Fibroblast of skin of right quadriceps (primary cell): ENCODE measurements around the gene ZNF562.
A peak's percentile ranks its signal among the peaks of the same experiment; 100 is the strongest.
"Not testable (repeated sequence)": the region's sequence is repeated elsewhere in the genome, so short reads cannot be mapped to it uniquely, and the experiment has no call there.

Source experiments
- DNase-seq: peaks from one replicate; pipeline ENCODE4 v3.0.0-alpha.2; 2013

Gene ZNF562

DNA sequence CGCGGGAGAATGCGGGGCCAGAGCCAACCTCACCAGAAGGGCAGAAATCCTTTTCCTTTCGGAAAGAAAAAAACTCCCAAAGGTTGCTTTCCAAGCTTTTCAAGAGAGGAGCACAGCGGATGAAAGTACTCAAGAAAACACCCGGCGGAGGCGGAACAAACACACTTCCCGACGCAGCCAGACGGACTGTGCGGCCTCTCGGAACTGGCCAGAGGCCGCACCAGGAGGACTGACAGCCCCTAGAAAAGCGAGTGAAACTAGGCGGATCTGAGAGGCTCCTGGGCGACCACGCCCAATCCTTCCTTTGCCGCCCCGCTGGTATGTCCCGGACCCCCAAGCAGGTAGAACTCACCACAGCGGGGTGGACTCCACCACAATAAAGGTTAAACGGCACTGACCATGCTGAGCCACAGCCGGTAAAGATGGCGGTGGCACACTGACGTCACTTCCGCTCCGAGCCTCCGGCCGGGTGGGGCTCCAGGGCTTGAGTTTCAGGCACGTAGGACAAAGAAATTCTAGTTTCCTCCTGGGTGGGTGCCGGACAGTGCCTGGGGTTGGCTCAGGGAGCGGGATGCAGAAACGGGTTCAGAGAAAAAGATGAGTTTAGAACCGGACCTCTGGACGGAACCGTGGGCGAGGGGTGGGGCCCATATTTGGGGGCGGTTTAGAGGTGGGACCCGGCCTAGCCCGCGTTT is at the start of gene ZNF562:
TSS of gene ZNF562 (minus strand) at position 438 of the 695 bp plus-strand sequence. CDS start 14,356 bp downstream, outside the sequence.
- peak; percentile 86 for DNase-seq

DNA sequence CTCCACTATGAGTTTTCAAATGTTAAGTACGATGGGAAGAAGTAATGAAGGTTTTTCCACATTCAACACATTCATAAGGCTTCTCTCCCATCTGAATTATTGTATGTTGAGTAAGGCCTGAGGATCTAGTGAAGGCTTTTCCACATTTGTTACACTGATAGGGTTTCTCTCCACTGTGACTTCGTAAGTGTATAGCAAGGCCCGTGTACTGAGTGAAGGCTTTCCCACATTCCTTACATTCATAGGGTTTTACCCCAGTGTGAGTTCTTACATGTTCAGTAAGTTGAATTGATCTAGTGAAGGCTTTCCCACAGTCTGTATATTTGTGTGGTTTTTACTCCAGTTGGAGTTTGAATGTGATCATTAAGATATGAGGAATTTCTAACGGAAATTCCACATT is 49.3 kb upstream of the ZNF562 start:
- DNase-seq = no peak

DNA sequence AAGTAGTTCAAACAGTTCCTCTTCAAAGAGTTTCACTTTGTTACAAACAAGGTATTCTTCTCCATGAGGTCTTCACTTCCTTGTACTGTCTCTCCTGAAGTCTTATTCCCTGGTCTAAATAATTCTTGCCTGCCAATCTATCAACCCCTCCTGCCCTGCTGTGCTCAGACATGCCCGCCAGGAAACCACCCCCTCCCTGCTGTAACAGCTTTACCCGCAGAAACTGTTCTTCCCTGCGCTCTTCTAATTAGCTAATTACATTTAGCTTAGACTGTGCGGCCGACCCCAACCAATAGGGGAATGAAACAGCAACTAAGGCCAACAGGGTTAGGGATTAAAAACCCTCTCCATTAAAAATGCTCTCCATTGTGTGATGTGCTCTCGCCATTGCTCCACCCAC is 47.0 kb upstream of the ZNF562 start:
- no peak for DNase-seq

DNA sequence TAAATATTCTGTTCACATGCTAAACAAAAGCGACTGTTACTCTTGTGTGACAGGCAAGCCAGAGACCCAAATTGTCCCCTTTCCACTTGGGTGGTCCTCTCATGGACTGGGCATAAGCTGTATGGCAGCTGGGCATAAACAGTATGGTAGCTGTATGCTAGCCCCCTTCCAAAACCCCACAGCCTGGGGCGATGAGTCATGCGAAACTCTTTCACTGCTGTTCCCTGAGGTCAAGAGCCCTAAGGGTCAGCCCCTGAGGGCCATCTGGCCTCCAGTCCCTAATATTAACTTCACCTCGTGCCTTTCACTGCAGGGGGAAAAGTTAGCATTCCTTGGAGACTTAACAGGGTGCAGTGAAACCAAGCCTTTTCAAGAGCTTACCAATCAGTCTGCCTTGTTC is 45.6 kb upstream of the ZNF562 start:
- DNase-seq = no peak

DNA sequence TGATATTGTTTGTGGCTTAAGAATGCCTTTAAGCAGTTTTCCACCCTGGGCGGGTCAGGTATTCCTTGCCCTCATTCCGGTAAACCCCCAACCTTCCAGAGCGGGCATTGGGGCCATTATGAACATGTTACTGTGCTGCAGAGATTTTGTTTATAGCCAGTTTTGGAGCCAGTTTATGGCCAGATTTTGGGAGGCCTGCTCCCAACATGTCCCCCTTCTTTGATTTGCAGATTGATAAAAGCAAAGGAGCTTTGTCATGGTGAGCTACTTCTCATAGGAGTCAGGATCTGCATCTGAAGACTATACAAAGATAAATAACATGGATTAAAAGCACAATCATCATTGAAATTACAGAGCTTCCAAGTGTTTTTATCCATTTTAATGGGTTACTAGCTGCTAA is 36.9 kb upstream of the ZNF562 start:
- DNase-seq = no peak

DNA sequence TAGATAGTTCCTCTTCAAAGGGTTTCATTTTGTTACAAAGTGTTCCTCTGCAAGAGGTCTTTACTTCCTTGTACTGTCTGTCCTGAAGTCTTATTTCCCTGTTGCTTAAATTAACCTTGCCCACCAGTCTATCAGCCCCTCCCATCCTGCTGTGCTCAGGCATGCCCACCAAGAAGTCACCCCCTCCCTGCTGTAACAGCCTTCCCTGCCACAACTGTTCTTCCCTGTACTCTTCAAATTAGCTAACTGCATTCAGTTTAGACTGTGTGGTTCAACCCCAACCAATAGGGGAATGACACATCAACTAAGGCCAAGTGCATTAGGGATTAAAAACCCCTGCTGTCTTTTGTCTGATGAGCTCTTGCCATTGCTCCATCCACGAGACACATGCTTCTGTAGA is 34.4 kb upstream of the ZNF562 start:
- no peak for DNase-seq

DNA sequence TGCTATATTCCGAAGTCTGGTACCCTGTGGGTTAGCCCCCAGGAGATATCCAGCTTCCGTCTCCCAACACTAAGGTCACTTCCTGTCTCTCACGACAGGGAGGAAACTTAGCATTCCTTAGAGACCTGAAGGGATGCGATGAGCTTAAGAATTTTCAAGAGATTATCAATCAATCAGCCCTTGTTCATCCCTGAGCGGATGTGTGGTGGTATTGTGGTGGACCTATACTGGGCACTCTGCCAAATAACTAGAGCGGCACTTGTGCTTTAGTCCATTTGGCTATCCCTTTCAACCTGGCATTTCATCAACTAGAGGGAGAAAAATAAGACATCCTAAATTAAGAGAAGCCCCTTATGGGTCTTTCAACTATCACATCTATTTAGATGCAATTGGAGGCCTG is 30.9 kb upstream of the ZNF562 start:
- no peak for DNase-seq

DNA sequence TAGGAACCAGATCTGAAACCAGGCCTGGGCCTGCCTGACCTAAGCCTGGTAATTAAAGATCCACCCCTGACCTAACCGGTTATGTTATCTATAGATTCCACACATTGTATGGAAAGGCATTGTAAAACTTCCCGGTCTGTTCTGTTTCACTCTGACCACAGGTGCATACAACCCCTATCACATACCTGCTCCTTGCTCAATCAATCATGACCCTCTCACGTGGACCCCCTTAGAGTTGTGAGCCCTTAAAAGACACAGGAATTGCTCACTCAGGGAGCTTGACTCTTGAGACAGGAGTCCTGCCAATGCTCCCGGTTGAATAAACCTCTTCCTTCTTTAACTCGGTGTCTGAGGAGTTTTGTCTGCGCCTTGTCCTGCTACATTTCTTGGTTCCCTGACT is 27.3 kb upstream of the ZNF562 start:
- no peak for DNase-seq

DNA sequence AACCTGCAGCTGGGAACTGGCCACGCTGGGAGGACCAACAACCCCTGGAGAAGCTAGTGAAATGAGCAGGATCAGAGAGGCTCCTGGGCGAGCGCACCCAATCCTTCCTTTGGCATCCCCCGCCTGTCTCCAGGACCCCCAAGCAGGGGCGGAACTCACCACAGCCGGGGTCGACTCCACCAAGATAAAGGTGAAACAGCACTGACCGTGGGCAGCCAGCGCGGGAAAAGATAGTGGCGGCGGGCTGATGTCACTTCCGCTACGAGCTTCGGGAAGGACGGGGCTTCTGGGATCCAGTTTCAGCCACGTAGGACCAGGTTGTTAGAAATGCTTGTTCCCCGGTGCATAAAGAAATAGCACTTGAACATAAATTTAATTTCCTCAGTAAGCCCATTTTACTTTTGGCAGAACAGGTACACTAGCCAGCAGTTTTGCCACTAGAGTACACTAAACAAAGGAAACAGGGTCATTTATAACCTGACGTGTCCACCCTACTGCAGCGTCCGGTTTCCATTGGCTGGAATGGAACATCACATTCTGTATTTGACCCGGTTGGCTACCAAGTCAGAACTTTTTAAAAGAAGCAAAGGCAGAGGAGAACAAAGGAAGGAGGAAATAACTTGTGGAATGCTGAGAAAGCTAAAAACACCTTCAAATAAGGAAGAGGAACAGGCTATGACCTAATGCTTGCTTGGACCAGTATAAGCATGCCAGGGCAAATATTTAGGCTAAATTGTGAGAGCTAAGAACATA is 25.5 kb upstream of the ZNF562 start:
- DNase-seq = no peak

DNA sequence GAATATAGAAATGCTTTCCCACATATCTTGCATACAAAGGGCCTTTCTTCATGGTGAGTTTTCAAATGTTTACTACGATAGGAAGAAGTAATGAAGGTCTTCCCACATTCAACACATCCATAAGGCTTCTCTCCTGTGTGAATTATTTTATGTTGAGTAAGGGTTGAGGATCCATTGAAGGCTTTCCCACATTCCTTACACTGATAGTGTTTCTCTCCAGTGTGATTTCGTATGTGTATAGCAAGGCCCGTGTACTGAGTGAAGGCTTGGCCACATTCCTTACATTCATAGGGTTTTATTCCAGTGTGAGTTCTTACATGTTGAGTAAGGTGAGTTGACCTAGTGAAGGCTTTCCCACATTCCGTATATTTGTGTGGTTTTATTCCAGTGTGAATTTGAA is 15.4 kb upstream of the ZNF562 start:
- not testable (repeated sequence) for DNase-seq

DNA sequence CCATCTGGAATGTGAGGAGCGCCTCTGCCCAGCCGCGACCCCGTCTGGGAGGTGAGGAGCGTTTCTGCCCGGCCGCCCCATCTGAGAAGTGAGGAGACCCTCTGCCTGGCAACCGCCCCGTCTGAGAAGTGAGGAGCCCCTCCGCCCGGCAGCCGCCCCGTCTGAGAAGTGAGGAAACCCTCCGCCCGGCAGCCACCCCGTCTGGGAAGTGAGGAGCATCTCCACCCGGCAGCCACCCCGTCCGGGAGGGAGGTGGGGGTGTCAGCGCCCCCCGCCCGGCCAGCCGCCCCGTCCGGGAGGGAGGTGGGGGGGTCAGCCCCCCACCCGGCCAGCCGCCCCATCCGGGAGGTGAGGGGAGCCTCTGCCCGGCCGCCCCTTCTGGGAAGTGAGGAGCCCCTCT is 5.1 kb upstream of the ZNF562 start:
- not testable (repeated sequence) for DNase-seq

DNA sequence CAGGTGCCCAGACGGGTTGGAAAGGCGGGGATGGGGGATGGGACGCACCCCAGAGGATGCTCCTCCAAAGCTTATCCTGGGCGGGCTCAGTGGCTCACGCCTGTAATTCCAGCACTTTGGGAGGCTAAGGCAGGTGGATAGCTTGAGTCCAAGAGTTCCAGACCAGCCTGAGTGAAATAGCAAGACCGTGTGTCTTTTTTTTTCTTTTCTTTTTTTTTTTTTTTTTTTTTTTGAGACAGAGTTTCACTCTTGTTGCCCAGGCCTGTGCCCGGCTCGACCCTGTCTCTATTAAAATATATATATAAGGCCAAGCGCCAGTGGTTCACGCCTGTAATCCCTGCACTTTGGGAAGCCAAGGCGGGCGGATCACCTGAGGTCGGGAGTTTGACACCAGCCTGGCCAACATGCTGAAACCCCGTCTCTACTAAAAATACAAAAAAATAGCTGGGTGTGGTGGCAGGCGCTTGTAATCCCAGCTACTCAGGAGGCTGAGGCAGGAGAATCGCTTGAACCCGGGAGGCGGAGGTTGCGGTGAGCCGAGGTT is 530 bp upstream of the ZNF562 start:
- not testable (repeated sequence) for DNase-seq

DNA sequence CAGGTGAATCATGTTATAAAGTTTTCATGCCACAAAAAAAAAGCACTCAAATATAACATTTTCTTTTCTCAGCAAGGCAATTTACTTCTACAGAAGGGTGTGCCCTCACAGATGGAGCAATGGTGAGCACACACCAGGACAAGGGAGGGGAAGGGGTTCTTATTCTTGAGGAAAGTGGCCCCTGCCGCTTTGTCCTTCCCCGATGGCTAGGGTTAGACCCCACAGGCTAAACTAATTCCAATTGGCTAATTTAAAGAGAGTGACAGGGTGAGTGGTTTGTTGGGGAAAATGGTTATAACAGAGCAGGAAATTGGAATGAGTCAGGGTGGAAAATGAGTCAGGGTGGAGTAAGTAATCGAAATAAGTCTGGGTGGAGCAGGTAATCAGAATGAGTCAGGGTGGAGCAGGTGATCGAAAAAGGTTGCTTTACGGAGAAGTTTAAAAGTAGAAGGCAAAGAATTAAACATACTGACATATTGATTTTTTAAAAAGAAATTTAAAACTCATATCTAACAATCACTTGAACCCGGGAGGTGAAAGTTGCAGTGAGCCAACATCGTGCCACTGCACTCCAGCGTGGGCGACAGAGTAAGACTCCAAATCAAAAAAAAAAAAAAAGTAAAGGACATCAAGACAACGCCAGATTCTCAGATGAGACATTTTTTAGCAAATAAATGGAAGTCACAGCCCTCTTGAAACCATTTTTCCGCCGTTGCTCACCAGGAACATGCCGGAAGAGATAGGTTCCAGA is 813 bp downstream of the ZNF562 start:
- DNase-seq = peak; percentile 15

DNA sequence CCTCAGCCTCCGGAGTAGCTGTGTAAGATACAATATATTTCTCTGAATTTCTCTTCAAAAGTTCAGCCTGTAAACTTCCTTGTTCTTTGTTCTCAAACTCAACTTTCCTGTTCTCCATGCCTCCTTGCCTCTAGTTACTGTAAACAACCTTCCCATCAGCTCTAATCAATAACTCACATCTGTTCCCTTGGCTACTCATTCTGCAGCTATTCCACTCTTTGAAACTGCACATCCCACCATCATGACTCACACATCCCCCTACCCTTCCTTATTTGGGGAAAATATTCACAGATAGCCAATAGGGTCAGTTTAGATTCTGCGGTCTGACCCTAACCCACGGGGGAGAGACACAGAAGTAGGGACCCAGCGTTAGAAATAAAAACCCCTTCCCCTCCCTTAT is 2.0 kb downstream of the ZNF562 start:
- no peak for DNase-seq

DNA sequence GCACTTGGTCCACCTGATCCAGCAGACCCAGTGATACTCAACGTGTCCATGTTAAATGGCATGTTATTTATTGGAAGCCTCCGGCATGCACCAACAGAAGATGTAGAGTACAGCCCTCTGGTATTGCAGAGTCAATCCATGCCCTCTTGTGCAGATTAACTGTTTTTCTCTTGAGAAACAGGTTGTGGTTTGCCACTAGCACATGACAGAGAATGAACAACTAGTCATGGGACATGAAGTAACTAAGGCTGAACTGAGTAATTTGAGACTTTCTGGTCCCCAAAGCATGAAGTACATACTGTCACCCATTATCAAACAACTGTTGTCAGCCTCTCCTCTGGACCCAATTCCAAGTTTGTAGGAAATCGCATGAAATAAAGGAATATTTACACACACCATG is 3.2 kb downstream of the ZNF562 start:
- DNase-seq = no peak

DNA sequence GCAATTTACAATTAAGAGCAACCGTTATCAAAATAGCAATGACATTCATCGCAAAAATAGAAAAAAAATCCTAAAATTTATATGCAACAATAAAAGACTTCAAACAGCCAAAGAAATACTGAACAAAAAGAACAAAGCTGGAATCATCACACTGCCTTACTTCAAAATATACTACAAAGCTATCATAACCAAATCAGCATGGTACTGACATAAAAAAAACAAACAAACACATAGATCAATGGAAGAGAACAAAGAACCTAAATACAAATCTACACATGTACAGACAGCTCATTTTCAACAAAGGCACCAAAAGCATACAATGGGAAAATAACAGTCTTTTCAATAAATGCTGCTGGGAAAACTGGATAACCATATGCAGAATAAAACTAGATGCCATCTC is 6.4 kb downstream of the ZNF562 start:
- no peak for DNase-seq

DNA sequence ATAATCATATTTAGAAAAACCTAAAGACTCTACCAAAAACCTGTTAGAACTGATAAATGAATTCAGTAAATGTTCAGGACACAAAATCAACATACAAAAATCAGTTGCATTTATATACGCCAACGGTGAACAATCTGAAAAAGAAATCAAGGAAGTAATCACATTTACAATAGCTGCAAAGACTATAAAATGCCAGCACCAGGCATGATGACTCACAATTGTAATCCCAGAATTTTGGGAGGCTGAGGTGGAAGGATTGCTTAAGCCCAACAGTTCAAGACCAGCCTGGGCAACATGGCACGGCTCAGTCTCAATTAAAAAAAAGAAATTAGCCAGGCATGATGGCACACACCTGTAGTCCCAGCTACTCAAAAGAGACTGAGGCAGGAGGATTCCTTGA is 7.0 kb downstream of the ZNF562 start:
- DNase-seq = no peak

DNA sequence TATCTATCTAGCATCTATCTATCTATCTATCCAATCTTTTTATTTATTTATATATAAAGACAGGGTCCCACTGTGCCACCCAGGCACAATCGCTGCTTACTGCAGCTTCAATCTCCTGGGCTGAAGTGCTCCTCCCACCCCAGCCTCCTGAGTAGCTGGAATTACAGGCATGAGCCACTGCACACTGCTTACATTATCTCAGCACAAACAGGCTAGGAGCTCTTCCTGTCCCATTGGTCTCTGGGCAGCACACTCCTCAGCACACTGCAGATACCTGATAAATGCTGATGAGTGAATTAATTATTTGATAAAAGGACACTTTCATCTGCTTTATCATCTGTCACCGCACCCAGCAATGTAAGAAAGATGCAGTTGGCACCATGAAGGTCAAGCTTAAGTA is 16.1 kb downstream of the ZNF562 start:
- no peak for DNase-seq

DNA sequence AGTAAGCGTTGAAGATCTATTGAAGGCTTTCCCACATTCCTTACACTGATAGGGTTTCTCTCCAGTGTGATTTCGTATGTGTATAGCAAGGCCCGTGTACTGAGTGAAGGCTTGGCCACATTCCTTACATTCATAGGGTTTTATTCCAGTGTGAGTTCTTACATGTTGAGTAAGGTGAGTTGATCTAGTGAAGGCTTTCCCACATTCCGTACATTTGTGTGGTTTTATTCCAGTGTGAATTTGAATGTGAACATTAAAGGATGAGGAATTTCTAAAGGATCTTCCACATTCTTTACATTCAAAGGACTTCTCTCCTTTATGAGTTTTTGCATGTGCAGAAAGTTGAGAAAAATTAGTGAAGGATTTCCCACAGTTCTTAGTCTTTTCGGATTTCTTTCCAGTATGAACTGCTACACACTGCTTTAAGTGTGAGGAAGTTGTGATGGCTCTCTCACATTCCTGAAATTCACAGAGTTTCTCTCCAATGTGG is 21.8 kb downstream of the ZNF562 start:
- DNase-seq = not testable (repeated sequence)

DNA sequence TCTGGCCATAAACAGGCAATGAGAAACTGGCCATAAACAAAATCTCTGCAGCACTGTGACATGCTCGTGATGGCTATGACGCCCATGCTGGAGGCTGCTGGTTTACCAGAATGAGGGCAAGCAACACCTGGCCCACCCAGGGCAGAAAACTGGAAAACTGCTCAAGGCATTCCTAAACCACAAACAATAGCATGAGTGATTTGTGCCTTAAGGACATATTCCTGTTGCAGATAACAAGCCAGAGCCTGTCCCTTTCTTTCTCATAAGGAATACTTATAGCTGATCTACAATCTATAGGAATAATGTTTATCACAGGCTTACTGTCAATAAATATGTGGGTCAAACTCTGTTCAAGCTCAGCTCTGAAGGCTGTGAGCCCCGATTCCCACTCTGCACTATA is 23.4 kb downstream of the ZNF562 start:
- not testable (repeated sequence) for DNase-seq

DNA sequence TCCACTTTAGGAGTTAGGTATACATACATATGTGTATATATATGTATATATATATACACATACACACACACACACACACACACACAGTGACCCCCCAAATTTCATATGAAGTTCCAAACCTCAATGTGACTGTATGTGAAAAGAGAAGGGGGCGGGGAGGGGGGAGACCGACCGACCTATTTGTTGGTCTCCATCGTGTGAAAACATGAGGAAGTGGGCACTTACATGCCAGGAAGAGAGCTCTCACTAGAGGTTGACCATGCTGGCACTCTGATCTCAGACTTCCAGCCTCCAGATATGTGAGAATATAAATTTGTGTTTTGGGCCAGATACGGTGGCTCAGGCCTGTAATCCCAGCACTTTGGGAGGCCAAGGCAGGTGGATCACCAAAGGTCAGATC is 24.6 kb downstream of the ZNF562 start:
- DNase-seq = no peak

DNA sequence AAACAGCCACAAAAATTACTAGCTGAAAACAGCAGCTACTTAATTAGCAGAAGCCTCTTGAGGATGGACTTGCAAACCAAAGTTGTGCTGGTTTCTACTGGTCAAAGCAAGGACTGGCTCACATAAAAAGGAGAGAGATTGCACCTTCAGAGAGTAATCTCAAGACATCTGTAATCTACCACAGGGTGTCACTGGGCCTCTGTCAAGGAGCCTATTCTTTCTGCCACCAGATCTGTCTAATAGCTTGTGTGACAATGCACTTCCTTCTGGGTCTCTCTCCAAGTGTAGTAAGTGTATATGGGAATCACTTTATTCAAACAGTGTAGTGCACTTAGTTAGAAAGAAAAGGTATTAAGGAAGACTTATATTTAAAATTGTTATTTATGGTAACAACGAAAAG is 29.4 kb downstream of the ZNF562 start:
- no peak for DNase-seq

DNA sequence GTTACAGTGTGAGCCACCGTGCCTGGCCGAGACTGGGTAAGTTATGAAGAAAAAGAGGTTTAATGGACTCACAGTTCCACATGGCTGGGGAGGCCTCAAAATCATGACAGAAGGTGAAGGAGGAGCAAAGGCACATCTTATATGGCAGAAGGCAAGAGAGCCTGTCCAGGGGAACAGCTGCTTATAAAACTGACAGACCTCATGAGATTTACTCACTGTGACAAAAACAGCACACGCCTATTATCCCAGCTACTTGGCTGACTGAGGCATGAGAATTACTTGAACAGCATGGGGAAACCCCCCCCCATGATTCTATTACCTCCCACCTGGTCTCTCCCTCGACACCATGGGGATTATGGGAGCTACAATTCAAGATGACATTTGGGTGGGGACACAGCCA is 30.4 kb downstream of the ZNF562 start:
- DNase-seq = no peak
